RWPE2 (cell line): ENCODE data around the gene SDCCAG8.

Experiments used
- ATAC-seq: fragments of 200-7000 bp; cut with Tn5 transposase; 3 replicates; pipeline ENCODE4 v1.9.1; 2021; ENCODE audit warnings: low read depth
- DNase-seq: peaks from one replicate; pipeline ENCODE4 v3.0.0-alpha.2; 2020; ENCODE audit warnings: low spot score
- H3K27ac ChIP-seq: fragments of 450-650 bp; 2 replicates; pipeline ENCODE4 v1.5.1; 2017; ENCODE audit warnings: mild to moderate bottlenecking; ENCODE audit not compliant: poor library complexity, severe bottlenecking
- H3K27me3 ChIP-seq: fragments of 250-450 bp; sonication (Bioruptor Pico); 2 replicates; pipeline ENCODE4 v1.5.1; 2021; ENCODE audit warnings: mild to moderate bottlenecking, moderate library complexity; ENCODE audit not compliant: insufficient read depth, poor library complexity, severe bottlenecking
- H3K36me3 ChIP-seq: fragments of 250-450 bp; sonication (Bioruptor Pico); 2 replicates; pipeline ENCODE4 v1.5.1; 2020; ENCODE audit warnings: low read depth, mild to moderate bottlenecking, moderate library complexity
- H3K4me1 ChIP-seq: fragments of 250-450 bp; sonication (Bioruptor Pico); 2 replicates; pipeline ENCODE4 v1.5.1; 2021; ENCODE audit warnings: mild to moderate bottlenecking, moderate library complexity; ENCODE audit not compliant: insufficient read depth, poor library complexity, severe bottlenecking
- H3K4me3 ChIP-seq: fragments of 250-450 bp; sonication (Bioruptor Pico); 2 replicates; pipeline ENCODE4 v1.5.1; 2021; ENCODE audit warnings: mild to moderate bottlenecking, moderate library complexity; ENCODE audit not compliant: severe bottlenecking
- H3K9me3 ChIP-seq: fragments of 250-450 bp; sonication (Bioruptor Pico); 2 replicates; pipeline ENCODE4 v1.5.1; 2021; ENCODE audit warnings: mild to moderate bottlenecking, moderate library complexity; ENCODE audit not compliant: severe bottlenecking
- TF ChIP-seq, protein P1 (sequence below): fragments of 450-650 bp; IDR thresholded peaks from one replicate; pipeline ENCODE4 v1.5.1; 2017; ENCODE audit warnings: mild to moderate bottlenecking, moderate library complexity; ENCODE audit not compliant: poor library complexity, severe bottlenecking

The SDCCAG8 gene

DNA sequence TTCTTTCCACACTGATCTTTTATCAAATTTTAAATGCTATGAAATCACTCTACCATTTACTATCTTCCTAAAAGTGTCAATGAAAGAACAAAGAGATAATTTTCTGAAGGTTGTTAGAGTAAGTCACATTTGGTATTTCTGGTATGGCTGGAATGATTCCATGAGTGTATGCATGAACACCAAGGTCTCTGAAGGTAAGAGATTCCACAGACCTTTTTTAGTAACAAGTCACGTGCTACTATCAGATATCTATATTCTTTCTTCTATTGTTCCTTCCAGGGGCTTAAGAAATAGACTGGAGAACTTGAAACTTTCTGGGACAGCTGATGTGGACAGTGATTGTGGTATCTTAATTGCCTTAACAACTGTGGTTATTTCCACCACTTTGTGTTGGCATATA is 265.0 kb downstream of the SDCCAG8 start:
- Histone ChIP-seq H3K4me3 (no peak overlapping the region), H3K27me3 (no peaks in the 10 kb centered on the region), H3K9me3 (no peaks in the 10 kb centered on the region), H3K27ac (no peak overlapping the region), H3K4me1 (peaks cover 8% of the 10 kb centered on the region), H3K36me3 (peaks cover 8% of the 10 kb centered on the region; the same call in 1 of the 2 replicates)
- TF ChIP-seq, protein P1, sequence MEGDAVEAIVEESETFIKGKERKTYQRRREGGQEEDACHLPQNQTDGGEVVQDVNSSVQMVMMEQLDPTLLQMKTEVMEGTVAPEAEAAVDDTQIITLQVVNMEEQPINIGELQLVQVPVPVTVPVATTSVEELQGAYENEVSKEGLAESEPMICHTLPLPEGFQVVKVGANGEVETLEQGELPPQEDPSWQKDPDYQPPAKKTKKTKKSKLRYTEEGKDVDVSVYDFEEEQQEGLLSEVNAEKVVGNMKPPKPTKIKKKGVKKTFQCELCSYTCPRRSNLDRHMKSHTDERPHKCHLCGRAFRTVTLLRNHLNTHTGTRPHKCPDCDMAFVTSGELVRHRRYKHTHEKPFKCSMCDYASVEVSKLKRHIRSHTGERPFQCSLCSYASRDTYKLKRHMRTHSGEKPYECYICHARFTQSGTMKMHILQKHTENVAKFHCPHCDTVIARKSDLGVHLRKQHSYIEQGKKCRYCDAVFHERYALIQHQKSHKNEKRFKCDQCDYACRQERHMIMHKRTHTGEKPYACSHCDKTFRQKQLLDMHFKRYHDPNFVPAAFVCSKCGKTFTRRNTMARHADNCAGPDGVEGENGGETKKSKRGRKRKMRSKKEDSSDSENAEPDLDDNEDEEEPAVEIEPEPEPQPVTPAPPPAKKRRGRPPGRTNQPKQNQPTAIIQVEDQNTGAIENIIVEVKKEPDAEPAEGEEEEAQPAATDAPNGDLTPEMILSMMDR: no peak
- DNase-seq (no peak), ATAC-seq (no peak)

DNA sequence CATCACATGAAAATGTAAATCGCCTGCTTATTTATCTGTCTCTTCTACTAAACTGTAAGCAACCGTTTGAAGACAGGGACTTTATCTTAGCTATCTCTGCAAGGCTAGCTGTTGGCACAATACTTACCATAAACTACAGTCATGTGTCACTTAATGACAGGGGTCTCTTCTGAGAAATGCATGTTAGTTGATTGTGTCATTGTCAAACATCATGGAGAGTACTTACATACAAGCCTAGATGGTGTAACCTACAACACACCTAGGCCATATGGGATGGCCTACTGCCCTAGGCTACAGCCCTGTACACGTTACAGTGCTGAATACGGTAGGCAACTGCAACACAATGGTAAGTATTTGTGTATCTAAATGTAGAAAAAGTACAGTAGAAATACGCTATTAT is 267.9 kb downstream of the SDCCAG8 start:
- Histone ChIP-seq H3K4me1 (peaks cover 8% of the 10 kb centered on the region), H3K36me3 (no peaks in the 10 kb centered on the region), H3K27ac (no peak overlapping the region), H3K4me3 (no peak overlapping the region), H3K27me3 (no peaks in the 10 kb centered on the region), H3K9me3 (no peaks in the 10 kb centered on the region)
- TF ChIP-seq, protein P1: no peak
- DNase-seq (no peak), ATAC-seq (no peak)

DNA sequence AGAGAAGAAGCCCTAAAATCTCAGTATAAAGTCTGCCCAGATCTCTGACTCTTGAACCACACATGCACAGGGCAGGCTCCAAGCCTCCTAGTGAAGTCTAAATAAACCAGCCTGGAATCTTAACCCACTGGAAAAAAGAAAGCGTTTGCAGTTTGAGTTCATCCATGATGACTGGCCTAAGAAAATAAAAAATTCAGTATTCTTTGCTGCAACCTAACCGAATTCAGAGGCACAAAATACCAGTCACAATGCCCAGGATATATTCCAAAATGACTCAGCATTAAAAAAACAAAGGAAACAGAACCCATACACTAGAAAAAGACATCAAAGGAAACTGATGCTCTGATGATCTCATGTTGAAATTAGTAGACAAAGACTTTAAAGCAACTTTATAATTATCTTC is 269.2 kb downstream of the SDCCAG8 start:
- Histone ChIP-seq H3K27ac (no peak overlapping the region), H3K27me3 (no peaks in the 10 kb centered on the region), H3K36me3 (no peaks in the 10 kb centered on the region), H3K4me1 (peaks cover 8% of the 10 kb centered on the region), H3K9me3 (no peaks in the 10 kb centered on the region), H3K4me3 (no peak overlapping the region)
- no peak for ATAC-seq
- TF ChIP-seq, protein P1: no peak
- DNase-seq: no peak

DNA sequence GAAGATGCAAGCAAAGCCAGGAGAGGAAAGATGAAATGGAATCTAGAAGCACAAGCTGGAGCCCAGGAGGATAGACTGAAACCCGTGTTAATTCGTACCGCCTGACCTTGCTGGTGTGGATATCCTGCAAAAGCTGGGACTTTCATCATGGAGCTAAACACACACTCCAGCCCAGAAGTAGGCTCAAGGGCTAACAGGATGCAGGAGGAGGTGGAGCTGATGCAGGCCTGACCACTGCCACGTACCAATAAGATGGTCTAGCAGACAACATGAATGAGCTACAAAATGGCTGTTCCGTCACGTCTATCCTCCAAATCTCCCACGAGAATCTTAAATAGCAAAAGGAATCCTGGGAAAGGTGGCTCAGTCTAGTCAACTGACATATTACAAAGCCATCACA is 270.3 kb downstream of the SDCCAG8 start:
- Histone ChIP-seq H3K36me3 (no peaks in the 10 kb centered on the region), H3K27me3 (no peaks in the 10 kb centered on the region), H3K4me1 (peaks cover 8% of the 10 kb centered on the region), H3K4me3 (no peak overlapping the region), H3K9me3 (no peaks in the 10 kb centered on the region), H3K27ac (no peak overlapping the region)
- ATAC-seq (no peak), DNase-seq (no peak)
- TF ChIP-seq, protein P1: no peak

DNA sequence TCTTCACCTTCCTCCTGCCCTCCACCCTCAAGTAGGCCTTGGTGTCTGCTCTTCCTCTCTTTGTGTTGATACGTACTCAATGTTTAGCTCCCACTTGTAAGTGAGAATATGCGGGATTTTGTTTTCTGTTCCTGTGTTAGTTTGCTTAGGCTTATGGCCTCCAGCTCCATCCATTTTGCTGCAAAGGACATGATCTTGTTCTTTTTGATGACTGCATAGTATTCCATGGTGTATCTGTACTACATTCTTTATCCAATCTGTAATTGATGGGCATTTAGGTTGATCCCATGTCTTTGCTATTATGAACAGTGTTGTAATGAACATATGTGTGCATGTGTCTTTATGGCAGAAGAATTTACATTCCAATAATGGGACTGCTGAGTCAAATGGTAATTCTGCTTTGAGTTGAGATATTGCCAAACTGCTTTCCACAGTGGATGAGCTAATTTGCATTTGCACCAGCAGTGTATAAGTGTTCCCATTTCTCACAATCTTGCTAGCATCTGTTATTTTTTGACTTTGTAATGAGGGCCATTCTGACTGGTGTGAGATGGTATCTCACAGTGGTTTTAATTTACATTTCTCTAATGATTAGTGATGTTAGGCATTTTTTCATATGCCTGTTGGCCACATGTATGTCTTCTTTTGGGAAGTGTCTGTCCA is 272.7 kb downstream of the SDCCAG8 start:
- TF ChIP-seq, protein P1: no peak
- no peak for DNase-seq
- H3K4me1 ChIP-seq: peaks cover 8% of the 10 kb centered on the region
- H3K36me3 ChIP-seq: no peaks in the 10 kb centered on the region
- no peak for ATAC-seq
- no peak overlapping the region for H3K27ac ChIP-seq
- H3K9me3 ChIP-seq: peaks cover 1% of the 10 kb centered on the region
- H3K27me3 ChIP-seq: no peaks in the 10 kb centered on the region
- H3K4me3 ChIP-seq: no peak overlapping the region
